K562 (cell line): ENCODE data around the gene MMAB. TPM values are rescaled to one million over a fixed set of nuclear protein-coding genes. Genes with fewer than 3 reads are reported as not detected.
A peak's percentile ranks its signal among the peaks of the same experiment; 100 is the strongest.

Experiments used
- ATAC-seq: fragments of 200-7000 bp; cut with Tn5 transposase; 3 replicates; pipeline ENCODE4 v1.9.1; 2020; ENCODE audit warnings: moderate library complexity
- BruUV-seq: library from RNA; stranded (reverse); fragments of 400-500 nt; replicated peaks from 2 replicates; lab custom pipeline; 2021; lab: Mats Ljungman, UMichigan
- CTCF ChIA-PET: fragments of 300-600 bp; formaldehyde crosslinking; extraction: SDS; loops from one replicate; lab custom pipeline; 2021; ENCODE audit warnings: low intra/inter-chr PET ratio; lab: Yijun Ruan, JAX
- POLR2A ChIA-PET: fragments of 300-600, 350-650 bp; sonication (Branson Sonifier 250); formaldehyde crosslinking; extraction: SDS; loops from one replicate; lab custom pipeline; 2021; ENCODE audit warnings: antibody characterized with exemption, inconsistent platforms; lab: Yijun Ruan, JAX
- DNase-seq, 4 experiments: peaks; one replicate each; pipeline versions ENCODE4 v3.0.0 to v3.0.0-alpha.2; 2011 to 2018; ENCODE audit warnings: low spot score in 3 of 4, mixed read lengths in 3 of 4; ENCODE audit errors: extremely low read depth in 1 of 4
- FAIRE-seq: peaks from 2 replicates; lab custom pipeline; 2011; peaks lifted over from hg19 to GRCh38; lab: Jason Lieb, UNC
- H2AFZ ChIP-seq: 2 replicates; pipeline ENCODE4 v1.6.0; 2011; ENCODE audit warnings: low read depth, low read length, control low read depth, inconsistent platforms
- H3K27ac ChIP-seq: fragments of 200-600 bp; 3 replicates; pipeline ENCODE4 v1.8.0; 2011; ENCODE audit warnings: low read depth, mild to moderate bottlenecking, control low read depth, inconsistent platforms, low read length, moderate library complexity, mixed read lengths; ENCODE audit errors: extremely low read depth
- H3K27me3 ChIP-seq, 2 experiments: fragments of 300-600 bp in 1 of 2; 2 replicates in 1 of 2; 3 replicates in 1 of 2; pipeline versions ENCODE4 v1.6.0 to v1.8.0; 2011; ENCODE audit warnings: inconsistent platforms in 2 of 2, low read length in 2 of 2, mild to moderate bottlenecking in 1 of 2, mixed read lengths in 1 of 2, moderate library complexity in 1 of 2; ENCODE audit not compliant: control insufficient read depth in 2 of 2, insufficient read depth in 2 of 2
- H3K36me3 ChIP-seq: fragments of 300-600 bp; 3 replicates; pipeline ENCODE4 v1.8.0; 2011; ENCODE audit warnings: mild to moderate bottlenecking, low read length, inconsistent platforms; ENCODE audit not compliant: control insufficient read depth, insufficient read depth
- H3K4me1 ChIP-seq, 2 experiments: fragments of 200-600 bp in 1 of 2; replicated peaks in 1 of 2; 2 replicates in 1 of 2; 3 replicates in 1 of 2; pipeline versions ENCODE4 v1.5.1 to v1.8.0; 2011; ENCODE audit warnings: inconsistent platforms in 2 of 2, low read length in 2 of 2, mild to moderate bottlenecking in 1 of 2, mixed read lengths in 1 of 2, moderate library complexity in 1 of 2; ENCODE audit not compliant: control insufficient read depth in 2 of 2, insufficient read depth in 2 of 2
- H3K4me2 ChIP-seq: 2 replicates; pipeline ENCODE4 v1.6.1; 2011; ENCODE audit warnings: low read length, control low read depth, inconsistent platforms, mixed read lengths; ENCODE audit not compliant: insufficient read depth
- H3K4me3 ChIP-seq: fragments of 200-600 bp; sonication (generic), shearing (Covaris generic); 2 replicates; pipeline ENCODE4 v1.5.1; 2016; ENCODE audit warnings: control low read depth, inconsistent platforms
- H3K79me2 ChIP-seq: fragments of 200-600 bp; 3 replicates; pipeline ENCODE4 v1.8.0; 2011; ENCODE audit warnings: low read length, inconsistent platforms; ENCODE audit not compliant: control insufficient read depth, insufficient read depth
- H3K9ac ChIP-seq, 2 experiments: 2 replicates each; pipeline versions ENCODE4 v1.6.0 to v1.6.1; 2011; ENCODE audit warnings: low read depth in 2 of 2, low read length in 2 of 2, control low read depth in 1 of 2, inconsistent platforms in 1 of 2, mild to moderate bottlenecking in 1 of 2, mixed read lengths in 1 of 2; ENCODE audit not compliant: insufficient read depth in 1 of 2
- H3K9me1 ChIP-seq: one replicate; pipeline ENCODE4 v1.6.0; 2011; ENCODE audit warnings: inconsistent platforms, mild to moderate bottlenecking, low read length, moderate library complexity; ENCODE audit not compliant: control insufficient read depth, insufficient read depth
- H3K9me3 ChIP-seq: replicated peaks from 2 replicates; pipeline ENCODE4 v1.5.1; 2011; ENCODE audit warnings: low read depth, low read length, inconsistent platforms; ENCODE audit not compliant: control insufficient read depth, insufficient read depth
- H4K20me1 ChIP-seq: replicated peaks from 2 replicates; pipeline ENCODE4 v1.6.1; 2011; ENCODE audit warnings: low read length, inconsistent platforms, mixed read lengths; ENCODE audit not compliant: control insufficient read depth, insufficient read depth
- CSDE1 ChIP-seq, 2 experiments: fragments of 450-650 bp; IDR thresholded peaks; 2 replicates each; pipeline ENCODE4 v1.6.1; 2016; ENCODE audit warnings: mild to moderate bottlenecking in 1 of 2
- SIN3A ChIP-seq, 2 experiments: fragments of 150-350 bp in 1 of 2; IDR thresholded peaks; 2 replicates each; pipeline ENCODE4 v1.6.1; 2011 to 2016; ENCODE audit warnings: borderline replicate concordance in 2 of 2, low read depth in 2 of 2, low read length in 2 of 2, mild to moderate bottlenecking in 2 of 2, moderate library complexity in 2 of 2; ENCODE audit not compliant: control insufficient read depth in 1 of 2
- STAG1 ChIP-seq: sonication (generic); formaldehyde crosslinking; IDR thresholded peaks from 2 replicates; pipeline ENCODE4 v1.5.0; 2020; ENCODE audit warnings: missing genetic modification reagents, borderline replicate concordance
- ZFP30 ChIP-seq: fragments of 250-450 bp; sonication (Bioruptor Pico); IDR thresholded peaks from 2 replicates; pipeline ENCODE4 v1.8.0; 2022; ENCODE audit warnings: moderate library complexity, mild to moderate bottlenecking, inconsistent platforms, borderline replicate concordance
- WGBS: fragments of 100-300 bp; shearing (Covaris generic); methylation state at CpG from one replicate; pipeline ENCODE4 v1.1.6; 2016; ENCODE audit warnings: low coverage, mixed read lengths; ENCODE audit not compliant: insufficient coverage; ENCODE audit errors: missing lambda C conversion rate; 5-methylcytosine and 5-hydroxymethylcytosine counted together
- in situ Hi-C: fragments of 300-500 bp; cut with MboI; formaldehyde crosslinking; loops from 4 replicates; pipeline ENCODE4 v1.15.0; 2018; ENCODE audit warnings: inconsistent platforms, mixed read lengths
- intact Hi-C: fragments of 100-400 bp; cut with micrococcal nuclease; formaldehyde crosslinking; loops from 2 replicates; pipeline ENCODE4 v1.14.2; 2022
- polyA plus RNA-seq, 8 experiments: library from polyadenylated mRNA; depleted of rRNA in 4 of 8; stranded (reverse) in 5 of 8; unstranded in 3 of 8; fragments of >200 nt; fragmentation: Nextera tagmentation in 2 of 8; fragmentation: Illumina TruSeq in 1 of 8; extraction: Ambion mirVana in 2 of 8; extraction: Trizol in 1 of 8; gene quantifications; 2 replicates each; pipeline versions ENCODE4 v1.2.1 to v1.2.3, GENCODE V29; 2011 to 2014; ENCODE audit warnings: inconsistent platforms in 1 of 8, missing spikeins in 1 of 8
- total RNA-seq, 7 experiments: library from RNA; depleted of rRNA in 6 of 7; stranded (reverse); fragments of >200 nt in 6 of 7; fragmentation: Illumina TruSeq in 2 of 7; extraction: Trizol in 2 of 7; gene quantifications; 2 replicates each; pipeline versions ENCODE4 v1.2.1 to v1.2.3, GENCODE V29; 2011 to 2021; ENCODE audit warnings: low replicate concordance in 1 of 7
- TF ChIP-seq, protein P1 (sequence below): fragments of 450-650 bp; conservative IDR thresholded peaks from 2 replicates; pipeline ENCODE4 v1.6.1; 2016; ENCODE audit warnings: missing genetic modification characterization, low read depth, mild to moderate bottlenecking, control low read depth, missing compliant biosample characterization

MMAB gene
- total and polyA plus RNA-seq, 9 of the 15 experiments (the other 6 are each of a cell fraction or from before 2014, with no cell fraction given) = 9.5 to 76.1 (median 46.2) TPM

DNA sequence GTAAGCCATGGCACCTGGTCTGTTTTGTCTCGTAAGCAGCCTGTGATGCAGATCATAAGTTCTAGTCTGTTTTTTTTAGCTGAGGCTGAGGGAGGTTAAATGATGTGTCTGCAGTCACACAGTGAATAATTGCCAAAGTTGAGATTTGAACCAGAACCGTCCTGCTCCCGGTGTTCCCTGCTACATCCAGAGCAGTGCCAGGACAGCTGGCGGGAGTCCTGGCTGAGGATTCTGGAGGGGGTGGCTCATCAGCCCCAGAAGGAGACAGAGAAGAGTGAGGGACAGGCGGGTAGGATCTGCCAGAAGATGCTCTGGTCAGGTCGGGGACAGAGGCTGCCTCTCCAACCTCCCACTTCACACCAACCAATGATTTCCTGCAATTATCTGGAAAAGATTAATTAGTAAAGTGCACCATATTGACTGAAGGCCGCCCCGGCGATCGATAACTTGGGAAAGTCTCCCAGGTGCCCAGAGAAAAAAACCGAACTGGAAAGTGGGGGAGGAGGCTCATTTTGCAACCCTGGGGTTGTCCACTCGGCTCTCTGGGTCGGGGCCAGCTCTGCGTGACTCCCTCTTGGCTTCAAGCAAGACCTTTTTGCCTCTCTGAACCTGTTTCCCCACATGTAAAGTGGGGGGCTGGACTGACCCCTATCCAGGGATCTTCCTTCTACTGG, 42.4 kb upstream of the MMAB start:
- Histone ChIP-seq H3K9me3 (no peaks in the 10 kb centered on the region), H3K27me3 (peaks cover 39 to 80% of the 10 kb centered on the region in 2 experiments; a peak in 4 of 5 replicates), H3K36me3 (no peaks in the 10 kb centered on the region), H2AFZ (no peak overlapping the region), H3K27ac (no peak overlapping the region), H3K4me2 (no peak overlapping the region), H3K9me1 (no peaks in the 10 kb centered on the region), H3K9ac (0 out of 4 replicates have a peak overlapping the region, but pooled peaks of 1 of the 2 experiments have one; percentile 12), H3K4me1 (no peaks in the 10 kb centered on the region), H4K20me1 (peaks cover 10% of the 10 kb centered on the region; the same call in 1 of the 2 replicates), H3K4me3 (no peak overlapping the region), H3K79me2 (no peaks in the 10 kb centered on the region)
- intact Hi-C loops (no loop called here), in situ Hi-C loops (no loop called here)
- under 1% methylated on average over 14 of the region's 14 CpGs for WGBS
- FAIRE-seq (no peak), DNase-seq (no peak), ATAC-seq (no peak)
- CTCF ChIA-PET = no interaction called here
- POLR2A ChIA-PET = interaction anchor here (0.6 kb wide), 2 partner anchors 38 to 228 kb away, joined by 3 read pairs; no protein-coding TSS in a partner anchor
- no TSS peak for BruUV-seq
- TF ChIP-seq STAG1 (CRISPR knock-in tag) = no peak
- TF ChIP-seq, protein P1, sequence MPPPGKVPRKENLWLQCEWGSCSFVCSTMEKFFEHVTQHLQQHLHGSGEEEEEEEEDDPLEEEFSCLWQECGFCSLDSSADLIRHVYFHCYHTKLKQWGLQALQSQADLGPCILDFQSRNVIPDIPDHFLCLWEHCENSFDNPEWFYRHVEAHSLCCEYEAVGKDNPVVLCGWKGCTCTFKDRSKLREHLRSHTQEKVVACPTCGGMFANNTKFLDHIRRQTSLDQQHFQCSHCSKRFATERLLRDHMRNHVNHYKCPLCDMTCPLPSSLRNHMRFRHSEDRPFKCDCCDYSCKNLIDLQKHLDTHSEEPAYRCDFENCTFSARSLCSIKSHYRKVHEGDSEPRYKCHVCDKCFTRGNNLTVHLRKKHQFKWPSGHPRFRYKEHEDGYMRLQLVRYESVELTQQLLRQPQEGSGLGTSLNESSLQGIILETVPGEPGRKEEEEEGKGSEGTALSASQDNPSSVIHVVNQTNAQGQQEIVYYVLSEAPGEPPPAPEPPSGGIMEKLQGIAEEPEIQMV (tag) = no peak
- no peak for TF ChIP-seq CSDE1 (IDR thresholded peaks at IDR 0.05)
- no peak for TF ChIP-seq ZFP30
- no peak for TF ChIP-seq SIN3A (IDR thresholded peaks at IDR 0.05; ENCODE audit: borderline replicate concordance in 2 of 2, control insufficient read depth in 1 of 2, low read depth in 2 of 2, low read length in 2 of 2)
